PC-9 (cell line): ENCODE measurements around the gene DCST2. TPM values are rescaled to one million over a fixed set of nuclear protein-coding genes. Genes with fewer than 3 reads are reported as not detected.
A peak's percentile ranks its signal among the peaks of the same experiment; 100 is the strongest.

Experiments
- Bru-seq: library from RNA; stranded (reverse); fragments of 400-500 nt; gene quantifications from one replicate; lab custom pipeline; 2021; lab: Mats Ljungman, UMichigan
- BruChase-seq, 2 experiments: library from RNA; stranded (reverse); fragments of 400-500 nt; gene quantifications; one replicate each; lab custom pipeline; 2021; lab: Mats Ljungman, UMichigan
- BruUV-seq: library from RNA; stranded (reverse); fragments of 400-500 nt; replicated peaks from 2 replicates; lab custom pipeline; 2021; lab: Mats Ljungman, UMichigan
- CTCF ChIA-PET: fragments of 300-600 bp; sonication (Branson Sonifier 250); formaldehyde crosslinking; loops from one replicate; lab custom pipeline; 2022; ENCODE audit warnings: antibody characterized with exemption; lab: Charles Lee
- POLR2A ChIA-PET: fragments of 300-600 bp; sonication (Branson Sonifier 250); formaldehyde crosslinking; loops from one replicate; lab custom pipeline; 2022; ENCODE audit warnings: antibody characterized with exemption; ENCODE audit not compliant: unreplicated experiment; lab: Charles Lee
- DNase-seq, 2 experiments: peaks; one replicate each; pipeline versions ENCODE4 v3.0.0 to v3.0.0-alpha.2; 2015 to 2022; ENCODE audit warnings: mixed read lengths in 1 of 2
- H2AFZ ChIP-seq: fragments of 200-600 bp; sonication (generic); 2 replicates; pipeline ENCODE4 v1.8.1; 2017; ENCODE audit warnings: antibody characterized with exemption
- H3F3A ChIP-seq: fragments of 200-600 bp; sonication (generic); 2 replicates; pipeline ENCODE4 v1.8.1; 2017; ENCODE audit warnings: antibody characterized with exemption, mild to moderate bottlenecking, low read depth; ENCODE audit not compliant: insufficient read depth
- H3K27ac ChIP-seq: fragments of 200-600 bp; sonication (generic); 2 replicates; pipeline ENCODE4 v1.6.1; 2016; ENCODE audit warnings: mixed run types
- H3K27me3 ChIP-seq: fragments of 200-600 bp; sonication (generic); 2 replicates; pipeline ENCODE4 v1.6.1; 2016; ENCODE audit warnings: low read depth, mixed run types; ENCODE audit not compliant: insufficient read depth
- H3K36me3 ChIP-seq: fragments of 200-600 bp; sonication (generic); 2 replicates; pipeline ENCODE4 v1.6.1; 2016; ENCODE audit warnings: low read depth, mixed run types
- H3K4me1 ChIP-seq: fragments of 200-600 bp; sonication (generic); replicated peaks from 2 replicates; pipeline ENCODE4 v1.6.1; 2016; ENCODE audit warnings: mixed run types; ENCODE audit not compliant: insufficient read depth
- H3K4me2 ChIP-seq: fragments of 200-600 bp; sonication (generic); 2 replicates; pipeline ENCODE4 v1.6.1; 2017; ENCODE audit warnings: mixed run types
- H3K4me3 ChIP-seq: fragments of 200-600 bp; sonication (generic); 2 replicates; pipeline ENCODE4 v1.6.1; 2016; ENCODE audit warnings: mixed run types
- H3K79me2 ChIP-seq: fragments of 200-600 bp; sonication (generic); 2 replicates; pipeline ENCODE4 v1.6.1; 2017; ENCODE audit warnings: low read depth, mixed run types
- H3K9me2 ChIP-seq: fragments of 200-600 bp; sonication (generic); 2 replicates; pipeline ENCODE4 v1.8.1; 2017; ENCODE audit warnings: mild to moderate bottlenecking; ENCODE audit not compliant: insufficient read depth
- H3K9me3 ChIP-seq: fragments of 200-600 bp; sonication (generic); 2 replicates; pipeline ENCODE4 v1.8.1; 2016; ENCODE audit warnings: low read depth; ENCODE audit not compliant: insufficient read depth
- H4K20me1 ChIP-seq: fragments of 200-600 bp; sonication (generic); 2 replicates; pipeline ENCODE4 v1.8.1; 2017; ENCODE audit not compliant: insufficient read depth
- CTCF ChIP-seq: fragments of 200-600 bp; sonication (generic); conservative IDR thresholded peaks from 2 replicates; pipeline ENCODE4 v1.6.1; 2017; ENCODE audit warnings: mixed run types, antibody characterized with exemption, mild to moderate bottlenecking, moderate library complexity
- EZH2 ChIP-seq: fragments of 200-600 bp; sonication (generic); IDR thresholded peaks from 2 replicates; pipeline ENCODE4 v1.8.0; 2017; ENCODE audit warnings: antibody characterized with exemption, low read depth
- intact Hi-C: fragments of 100-400 bp; cut with micrococcal nuclease; formaldehyde crosslinking; loops from one replicate; pipeline ENCODE4 v1.10.0; 2022; ENCODE audit not compliant: unreplicated experiment
- long read RNA-seq: library from polyadenylated mRNA; stranded (forward); transcript quantifications from one replicate; pipeline ENCODE4 v2.0.0, GENCODE V29; 2022
- total RNA-seq: library from RNA; stranded (reverse); gene quantifications from 2 replicates; pipeline ENCODE4 v1.2.3, GENCODE V29; 2021

Gene DCST2
- 4.4 and 4.7 TPM in 2 replicates for total RNA-seq
- percentile 28 among the genes with signal in this experiment for Bru-seq, nascent RNA
- BruChase-seq, experiment 1, labeled RNA remaining after a 2-hour chase, result percentile 36 among the genes with signal in this experiment
- percentile 33 among the genes with signal in this experiment for BruChase-seq, experiment 2, labeled RNA remaining after a 6-hour chase
- long read RNA-seq, partial matches to known transcripts, result 1 of 19 reads
- long read RNA-seq, other reads (novel, unspliced or antisense), result 18 of 19 reads

DNA sequence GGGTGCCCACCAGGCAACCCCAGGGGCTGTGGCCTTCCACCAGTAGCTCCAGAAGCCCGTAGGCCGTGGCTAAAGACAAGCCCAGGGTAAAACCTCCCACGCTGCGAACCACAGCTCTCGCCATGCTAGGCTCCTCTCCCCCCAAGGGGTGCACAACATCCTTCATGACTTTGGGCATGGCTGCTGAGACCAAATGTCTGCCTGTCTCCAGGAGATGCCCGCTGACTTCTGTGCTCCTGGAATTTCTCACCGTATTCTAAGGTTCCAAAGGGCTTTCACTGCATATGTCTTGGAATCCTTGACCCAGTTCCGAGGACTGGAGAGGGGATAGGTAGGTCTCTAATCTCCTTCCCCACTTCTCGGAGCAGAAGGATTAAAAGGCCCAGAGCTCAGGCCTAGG lies at the start of gene DCST2, which contains the start of gene DCST1:
Gene DCST2 (minus strand): TSS at position 258 of the 400 bp plus-strand sequence. CDS start 80 bp downstream, at position 178.
Gene DCST1 (plus strand): TSS at position 301 of the 400 bp plus-strand sequence. CDS start 213 bp downstream, outside the sequence.
- Histone ChIP-seq H3F3A (peaks cover 17% of the 10 kb centered on the region), H3K36me3 (no peaks in the 10 kb centered on the region), H4K20me1 (no peaks in the 10 kb centered on the region), H3K9me2 (no peaks in the 10 kb centered on the region), H3K9me3 (no peaks in the 10 kb centered on the region), H2AFZ (no peak within 1 kb of the TSS), H3K79me2 (no peaks in the 10 kb centered on the region), H3K4me1 (peaks cover 16% of the 10 kb centered on the region), H3K4me2 (no peak within 1 kb of the TSS), H3K4me3 (no peak within 1 kb of the TSS), H3K27me3 (no peaks in the 10 kb centered on the region), H3K27ac (no peak within 1 kb of the TSS)
- DNase-seq, result no peak
- no TSS peak for BruUV-seq
- TF ChIP-seq CTCF (no peak), EZH2 (no peak)
- ChIA-PET CTCF (no interaction called here), POLR2A (no interaction called here)
- intact Hi-C loops, result no loop called here

- Histone ChIP-seq H3K4me1 (peaks cover 61% of the 10 kb centered on the region), H3K27ac (no peak overlapping the region), H2AFZ (0 out of 2 replicates have a peak overlapping the region, but pooled peaks have one; percentile 36), H3K79me2 (no peaks in the 10 kb centered on the region), H4K20me1 (no peaks in the 10 kb centered on the region), H3K9me2 (no peaks in the 10 kb centered on the region), H3K27me3 (peaks cover 35% of the 10 kb centered on the region), H3K9me3 (no peaks in the 10 kb centered on the region), H3K36me3 (no peaks in the 10 kb centered on the region), H3K4me2 (peak overlapping the region; percentile 84), H3K4me3 (peak overlapping the region; percentile 14; the same call in 1 of the 2 replicates), H3F3A (peaks cover 33% of the 10 kb centered on the region; the same call in 1 of the 2 replicates)
- BruUV-seq, result no TSS peak
- no peak for TF ChIP-seq CTCF
- TF ChIP-seq EZH2, result no peak
- ChIA-PET CTCF (interaction anchor here (0.6 to 1.2 kb wide), 2 partner anchors 24 to 68 kb away, joined by 7 to 9 read pairs; no protein-coding TSS in a partner anchor), POLR2A (interaction anchor here (0.6 kb wide), 1 partner anchor 88 kb away, joined by 14 read pairs; no protein-coding TSS in a partner anchor)
- peak; percentile 70 to 73 for DNase-seq
- intact Hi-C loops, result loop anchor here (1.0 kb wide), 1 partner anchor 599 kb away; no protein-coding TSS in a partner anchor
Measured at GRCh38 chr1:155083052-155083541, 49.5 kb upstream of the DCST2 start.

DNA sequence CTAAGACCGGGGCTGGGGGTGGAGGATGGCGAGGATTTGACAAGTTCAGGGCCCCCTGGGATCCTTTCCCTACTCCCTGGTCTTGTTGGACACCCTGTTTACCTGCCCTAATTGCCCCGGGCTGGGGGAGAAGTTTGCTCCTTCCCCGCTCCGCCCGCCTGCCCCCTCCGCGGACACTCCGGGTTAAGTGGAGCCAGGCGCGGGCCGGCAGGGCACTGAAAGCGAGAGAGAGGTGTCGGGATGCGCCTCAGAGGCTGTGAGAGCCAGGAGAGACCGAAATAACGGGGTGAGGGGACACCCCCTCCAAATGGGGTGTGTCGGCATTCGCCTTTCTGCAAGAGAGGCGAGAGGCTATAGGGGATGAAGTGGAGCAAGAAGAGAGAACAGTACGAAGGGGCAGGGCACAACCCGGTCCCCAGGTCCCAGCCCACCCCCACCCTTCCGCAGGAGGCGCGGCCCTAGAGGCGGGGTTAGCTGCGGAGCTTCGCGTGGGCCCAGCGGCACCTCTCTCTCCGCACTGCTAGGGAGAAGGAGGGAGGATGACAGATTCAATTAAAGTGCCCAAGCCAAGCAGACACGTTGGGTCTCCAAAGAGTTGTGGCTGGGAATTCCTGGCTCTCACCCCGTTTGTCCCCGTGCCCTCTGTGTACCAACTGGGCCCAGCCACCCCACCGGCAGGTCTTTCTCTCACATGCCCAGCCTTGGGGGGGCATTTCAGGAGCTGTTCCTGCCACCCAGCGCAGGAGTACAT lies 48.9 kb upstream of the DCST2 start:
- Histone ChIP-seq H3K4me3 (peak overlapping the region; percentile 14; the same call in 1 of the 2 replicates), H3K27me3 (peaks cover 35% of the 10 kb centered on the region), H3K4me2 (peak overlapping the region; percentile 84), H3K4me1 (peaks cover 67% of the 10 kb centered on the region), H3K79me2 (no peaks in the 10 kb centered on the region), H3K9me3 (no peaks in the 10 kb centered on the region), H3K27ac (no peak overlapping the region), H2AFZ (no peak overlapping the region), H3F3A (peaks cover 40% of the 10 kb centered on the region; the same call in 1 of the 2 replicates), H3K9me2 (no peaks in the 10 kb centered on the region), H3K36me3 (no peaks in the 10 kb centered on the region), H4K20me1 (no peaks in the 10 kb centered on the region)
- DNase-seq, result no peak
- ChIA-PET CTCF (interaction anchor here (0.6 to 1.2 kb wide), 3 partner anchors 23 to 87 kb away, joined by 7 to 9 read pairs (median 7); no protein-coding TSS in a partner anchor), POLR2A (interaction anchor here (0.6 kb wide), 2 partner anchors 80 to 88 kb away, joined by 4 to 14 read pairs; partner anchors contain the start of gene ZBTB7B)
- intact Hi-C loops, result loop anchor here (1.0 kb wide), 1 partner anchor 598 kb away; no protein-coding TSS in a partner anchor
- TF ChIP-seq CTCF (no peak), EZH2 (no peak)
- no TSS peak for BruUV-seq
